ENCODE measurements around the gene CASKIN1. TPM values are rescaled to one million over a fixed set of nuclear protein-coding genes. Genes with fewer than 3 reads are reported as not detected.

The CASKIN1 gene
- total and polyA plus RNA-seq, 12 donors: 0.06 to 5.2 (median 1.3) TPM; not detected in 3

GRCh38 chr16:2233872-2234812, 37.7 kb upstream of the CASKIN1 start:
- DNase-seq: no peak
- H3K27me3 ChIP-seq: peaks cover 9% of the 10 kb centered on the region
- H3K36me3 ChIP-seq (replicated peaks in 1 of 2): peaks cover 0 to 61% of the 10 kb centered on the region in 2 donors
- intact Hi-C loops (cut with DNase I): no loop called here
- no peak overlapping the region for H3K27ac ChIP-seq
- TF ChIP-seq POLR2A (IDR thresholded peaks at IDR 0.05) (no peak), CTCF (IDR thresholded peaks at IDR 0.05) (no peak)
- no peak overlapping the region for H3K4me3 ChIP-seq
- WGBS, 4 donors: 95 to 98% (median 96%) methylated on average over 21 to 51 of the region's 51 CpGs; no CpG with 5 or more reads in 1 of the 4 donors
- no peaks in the 10 kb centered on the region for H3K9me3 ChIP-seq (replicated peaks in 1 of 3)
- peaks cover 12 to 23% of the 10 kb centered on the region in 2 donors for H3K4me1 ChIP-seq (replicated peaks in 1 of 2)

DNA sequence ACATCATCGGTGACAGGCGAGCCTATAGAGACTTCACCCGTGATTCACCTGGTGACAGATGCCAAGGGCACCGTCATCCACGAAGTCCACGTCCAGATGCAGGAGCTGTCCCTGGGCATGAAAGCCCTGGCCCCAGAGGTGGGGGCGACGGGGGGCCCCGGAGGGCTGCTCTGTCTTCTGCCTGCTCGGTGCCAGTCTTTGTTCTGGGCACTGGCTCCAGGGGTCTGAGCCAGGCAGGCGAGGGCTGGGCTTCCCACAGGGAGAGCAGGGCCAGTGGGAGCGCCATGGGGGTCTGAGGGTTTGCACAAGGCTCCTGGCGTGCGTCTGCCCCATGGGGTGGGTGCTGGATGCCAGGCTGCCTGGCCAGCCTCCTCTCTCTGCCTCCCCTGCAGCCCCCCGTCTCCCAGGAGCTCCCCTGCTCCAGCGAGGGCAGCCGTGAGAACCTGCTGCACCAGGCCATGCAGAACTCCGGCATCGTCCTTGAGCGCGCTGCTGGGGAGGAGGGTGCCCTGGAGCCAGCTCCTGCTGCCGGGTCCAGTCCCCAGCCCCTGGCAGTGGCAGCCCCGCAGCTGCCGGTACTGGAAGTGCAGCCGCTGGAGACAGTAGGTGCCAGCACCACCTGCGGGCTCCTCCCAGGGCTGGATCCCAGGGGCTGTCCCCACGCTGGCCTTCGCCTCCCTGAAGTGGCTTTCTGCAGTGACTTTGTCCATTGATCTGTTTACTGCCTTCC, 36.8 kb upstream of the CASKIN1 start:
- Histone ChIP-seq H3K27ac (no peak overlapping the region), H3K4me3 (no peak overlapping the region), H3K9me3 (replicated peaks in 1 of 3) (no peaks in the 10 kb centered on the region), H3K27me3 (peaks cover 9% of the 10 kb centered on the region), H3K36me3 (replicated peaks in 1 of 2) (peaks cover 0 to 70% of the 10 kb centered on the region in 2 donors), H3K4me1 (replicated peaks in 1 of 2) (peaks cover 12 to 17% of the 10 kb centered on the region in 2 donors)
- WGBS, 4 donors: 83 to 88% (median 87%) methylated on average over 14 to 28 of the region's 28 CpGs
- no peak for DNase-seq
- intact Hi-C loops (cut with DNase I): no loop called here
- TF ChIP-seq POLR2A (IDR thresholded peaks at IDR 0.05) (no peak), CTCF (IDR thresholded peaks at IDR 0.05) (no peak)

- Histone ChIP-seq H3K4me3 (no peak overlapping the region), H3K4me1 (replicated peaks in 1 of 2) (peaks cover 11 to 15% of the 10 kb centered on the region in 2 donors), H3K9me3 (replicated peaks in 1 of 3) (no peaks in the 10 kb centered on the region), H3K27me3 (peaks cover 7% of the 10 kb centered on the region), H3K27ac (no peak overlapping the region), H3K36me3 (replicated peaks in 1 of 2) (peaks cover 0 to 71% of the 10 kb centered on the region in 2 donors)
- intact Hi-C loops (cut with DNase I): no loop called here
- WGBS, 4 donors: 85 to 92% (median 90%) methylated on average over 21 to 41 of the region's 41 CpGs
- no peak for TF ChIP-seq CTCF (IDR thresholded peaks at IDR 0.05)
- TF ChIP-seq POLR2A (IDR thresholded peaks at IDR 0.05): no peak
- no peak for DNase-seq
Measured at GRCh38 chr16:2232094-2232990, 35.9 kb upstream of the CASKIN1 start.
